ENCODE data around the gene POU1F1.
A peak's percentile ranks its signal among the peaks of the same experiment; 100 is the strongest.

The POU1F1 gene

GRCh38 chr3:87288446-87288845, 12.1 kb upstream of the POU1F1 start:
- TF ChIP-seq EZH2phosphoT487 (IDR thresholded peaks at IDR 0.05; ENCODE audit: low read depth): no peak
- no peak for TF ChIP-seq CTCF (IDR thresholded peaks at IDR 0.05; ENCODE audit: low read depth, low read length)
- Histone ChIP-seq H3K79me2 (ENCODE audit: low read length) (no peaks in the 10 kb centered on the region), H4K20me1 (ENCODE audit: insufficient read depth, low read length) (no peaks in the 10 kb centered on the region), H3K36me3 (replicated peaks; ENCODE audit: low read depth, low read length) (no peaks in the 10 kb centered on the region), H2AFZ (ENCODE audit: low read depth, low read length) (no peak overlapping the region), H3K4me1 (ENCODE audit: low read length) (peaks cover 11% of the 10 kb centered on the region), H3K4me3 (ENCODE audit: low read length) (no peak overlapping the region), H3K9ac (ENCODE audit: low read length) (no peak overlapping the region), H3K27me3 (ENCODE audit: low read depth, low read length) (no peaks in the 10 kb centered on the region), H3K4me2 (ENCODE audit: low read length) (no peak overlapping the region), H3K9me3 (ENCODE audit: insufficient read depth, low read length) (no peaks in the 10 kb centered on the region), H3K27ac (ENCODE audit: low read length) (no peak overlapping the region)

GRCh38 chr3:87287011-87287410, 10.6 kb upstream of the POU1F1 start:
- Histone ChIP-seq H3K4me2 (ENCODE audit: low read length) (no peak overlapping the region), H3K4me1 (ENCODE audit: low read length) (peaks cover 11% of the 10 kb centered on the region), H3K9ac (ENCODE audit: low read length) (no peak overlapping the region), H3K79me2 (ENCODE audit: low read length) (no peaks in the 10 kb centered on the region), H3K9me3 (ENCODE audit: insufficient read depth, low read length) (no peaks in the 10 kb centered on the region), H3K27me3 (ENCODE audit: low read depth, low read length) (no peaks in the 10 kb centered on the region), H3K36me3 (replicated peaks; ENCODE audit: low read depth, low read length) (no peaks in the 10 kb centered on the region), H3K27ac (ENCODE audit: low read length) (no peak overlapping the region), H3K4me3 (ENCODE audit: low read length) (no peak overlapping the region), H2AFZ (ENCODE audit: low read depth, low read length) (no peak overlapping the region), H4K20me1 (ENCODE audit: insufficient read depth, low read length) (no peaks in the 10 kb centered on the region)
- TF ChIP-seq EZH2phosphoT487 (IDR thresholded peaks at IDR 0.05; ENCODE audit: low read depth): no peak
- TF ChIP-seq CTCF (IDR thresholded peaks at IDR 0.05; ENCODE audit: low read depth, low read length): no peak

- Histone ChIP-seq H3K79me2 (ENCODE audit: low read length) (no peaks in the 10 kb centered on the region), H3K27ac (ENCODE audit: low read length) (peak overlapping the region; percentile 21; the same call in 1 of the 2 replicates), H3K4me2 (ENCODE audit: low read length) (peak overlapping the region; percentile 86), H3K27me3 (ENCODE audit: low read depth, low read length) (0 out of 2 replicates have a peak, but pooled peaks cover 10% of the 10 kb centered on the region), H3K9me3 (ENCODE audit: insufficient read depth, low read length) (no peaks in the 10 kb centered on the region), H3K9ac (ENCODE audit: low read length) (peak overlapping the region; percentile 10; the same call in 1 of the 2 replicates), H3K36me3 (replicated peaks; ENCODE audit: low read depth, low read length) (no peaks in the 10 kb centered on the region), H4K20me1 (ENCODE audit: insufficient read depth, low read length) (no peaks in the 10 kb centered on the region), H3K4me3 (ENCODE audit: low read length) (peak overlapping the region; percentile 62), H2AFZ (ENCODE audit: low read depth, low read length) (peak overlapping the region; percentile 42; the same call in 1 of the 2 replicates), H3K4me1 (ENCODE audit: low read length) (peaks cover 37% of the 10 kb centered on the region)
- TF ChIP-seq EZH2phosphoT487 (IDR thresholded peaks at IDR 0.05; ENCODE audit: low read depth) (0 out of 2 replicates have a peak, but pooled peaks have one; percentile 11), CTCF (IDR thresholded peaks at IDR 0.05; ENCODE audit: low read depth, low read length) (no peak)
These were observed 3.6 kb downstream of the POU1F1 start for GRCh38 chr3:87272718-87273341.

GRCh38 chr3:87270908-87271700, 5.3 kb downstream of the POU1F1 start:
- Histone ChIP-seq H3K4me3 (ENCODE audit: low read length) (no peak overlapping the region), H3K36me3 (replicated peaks; ENCODE audit: low read depth, low read length) (no peaks in the 10 kb centered on the region), H3K27ac (ENCODE audit: low read length) (no peak overlapping the region), H3K79me2 (ENCODE audit: low read length) (no peaks in the 10 kb centered on the region), H3K9me3 (ENCODE audit: insufficient read depth, low read length) (no peaks in the 10 kb centered on the region), H2AFZ (ENCODE audit: low read depth, low read length) (no peak overlapping the region), H3K4me1 (ENCODE audit: low read length) (peaks cover 37% of the 10 kb centered on the region), H3K27me3 (ENCODE audit: low read depth, low read length) (0 out of 2 replicates have a peak, but pooled peaks cover 10% of the 10 kb centered on the region), H4K20me1 (ENCODE audit: insufficient read depth, low read length) (no peaks in the 10 kb centered on the region), H3K4me2 (ENCODE audit: low read length) (no peak overlapping the region), H3K9ac (ENCODE audit: low read length) (no peak overlapping the region)
- no peak for TF ChIP-seq EZH2phosphoT487 (IDR thresholded peaks at IDR 0.05; ENCODE audit: low read depth)
- TF ChIP-seq CTCF (IDR thresholded peaks at IDR 0.05; ENCODE audit: low read depth, low read length): no peak
